ENCODE results near the gene MUC22. TPM values are rescaled to one million over a fixed set of nuclear protein-coding genes. Genes with fewer than 3 reads are reported as not detected.

The MUC22 gene
- total RNA-seq, 1 donor from 2014 or later = not detected

GRCh38 chr6:31004794-31005193 lies 5.5 kb upstream of the MUC22 start:
- H3K27me3 Mint-ChIP-seq = peaks cover 20% of the 10 kb centered on the region
- H3K4me3 Mint-ChIP-seq = no peak overlapping the region
- H3K9me3 Mint-ChIP-seq = no peaks in the 10 kb centered on the region
- ATAC-seq (ENCODE audit: low read depth) = no peak
- H3K4me1 Mint-ChIP-seq = peaks cover 3% of the 10 kb centered on the region
- ChIA-PET CTCF (no interaction called here), POLR2A (no interaction called here)
- H3K27ac Mint-ChIP-seq = no peak overlapping the region
- DNase-seq = no peak
- intact Hi-C loops (cut with micrococcal nuclease) = no loop called here
- TF ChIP-seq CTCF (IDR thresholded peaks at IDR 0.05) = no peak
- no peaks in the 10 kb centered on the region for H3K36me3 Mint-ChIP-seq (ENCODE audit: low read depth)

GRCh38 chr6:31005249-31006020 lies 4.8 kb upstream of the MUC22 start:
- Mint-ChIP-seq H3K4me3 (no peak overlapping the region), H3K4me1 (peaks cover 3% of the 10 kb centered on the region), H3K27ac (no peak overlapping the region), H3K9me3 (no peaks in the 10 kb centered on the region), H3K27me3 (peaks cover 25% of the 10 kb centered on the region), H3K36me3 (ENCODE audit: low read depth) (no peaks in the 10 kb centered on the region)
- ATAC-seq (ENCODE audit: low read depth) (no peak), DNase-seq (no peak)
- CTCF ChIA-PET = no interaction called here
- POLR2A ChIA-PET = no interaction called here
- no peak for TF ChIP-seq CTCF (IDR thresholded peaks at IDR 0.05)
- intact Hi-C loops (cut with micrococcal nuclease) = no loop called here

GRCh38 chr6:31007694-31008093 lies 2.6 kb upstream of the MUC22 start:
- no peak for TF ChIP-seq CTCF (IDR thresholded peaks at IDR 0.05)
- Mint-ChIP-seq H3K36me3 (ENCODE audit: low read depth) (no peaks in the 10 kb centered on the region), H3K27ac (no peak overlapping the region), H3K27me3 (peaks cover 25% of the 10 kb centered on the region), H3K9me3 (no peaks in the 10 kb centered on the region), H3K4me3 (no peak overlapping the region), H3K4me1 (peaks cover 3% of the 10 kb centered on the region)
- ChIA-PET CTCF (no interaction called here), POLR2A (no interaction called here)
- intact Hi-C loops (cut with micrococcal nuclease) = no loop called here
- ATAC-seq (ENCODE audit: low read depth) (no peak), DNase-seq (no peak)

- intact Hi-C loops (cut with micrococcal nuclease) = no loop called here
- ATAC-seq (ENCODE audit: low read depth) (no peak), DNase-seq (no peak)
- H3K9me3 Mint-ChIP-seq = no peaks in the 10 kb centered on the region
- H3K27ac Mint-ChIP-seq = no peak overlapping the region
- H3K4me1 Mint-ChIP-seq = peaks cover 3% of the 10 kb centered on the region
- no peaks in the 10 kb centered on the region for H3K36me3 Mint-ChIP-seq (ENCODE audit: low read depth)
- TF ChIP-seq CTCF (IDR thresholded peaks at IDR 0.05) = no peak
- H3K4me3 Mint-ChIP-seq = no peak overlapping the region
- ChIA-PET POLR2A (no interaction called here), CTCF (no interaction called here)
- peaks cover 27% of the 10 kb centered on the region for H3K27me3 Mint-ChIP-seq
These were observed 2.1 kb upstream of the MUC22 start for GRCh38 chr6:31008165-31008564.

- ChIA-PET POLR2A (no interaction called here), CTCF (no interaction called here)
- ATAC-seq (ENCODE audit: low read depth) = no peak
- no peak for TF ChIP-seq CTCF (IDR thresholded peaks at IDR 0.05)
- Mint-ChIP-seq H3K4me1 (peaks cover 1% of the 10 kb centered on the region), H3K27me3 (peaks cover 31% of the 10 kb centered on the region), H3K36me3 (ENCODE audit: low read depth) (no peaks in the 10 kb centered on the region), H3K4me3 (no peak overlapping the region), H3K27ac (no peak overlapping the region), H3K9me3 (peaks cover 3% of the 10 kb centered on the region)
- DNase-seq = no peak
- intact Hi-C loops (cut with micrococcal nuclease) = no loop called here
These were observed 543 bp upstream of the MUC22 start for GRCh38 chr6:31009731-31010130.

All from activated B cell treated with CpG ODN at 0.5 μM for 24 hours (primary cell).